GM19351 (cell line): ENCODE results near the gene KLHL29.

Source experiments
- ATAC-seq: cut with Tn5 transposase; IDR thresholded peaks from one replicate; pipeline ENCODE4 v1.9.1; 2021; ENCODE audit warnings: mild to moderate bottlenecking, moderate library complexity; ENCODE audit not compliant: unreplicated experiment

Gene KLHL29

GRCh38 chr2:23586741-23587306 is 201.8 kb downstream of the KLHL29 start:
- ATAC-seq: no peak

GRCh38 chr2:23587341-23587880 is 202.4 kb downstream of the KLHL29 start:
- no peak for ATAC-seq

- ATAC-seq: no peak
Observed at GRCh38 chr2:23588106-23588505, 203.1 kb downstream of the KLHL29 start.

- no peak for ATAC-seq
Observed at GRCh38 chr2:23588508-23589201, 203.7 kb downstream of the KLHL29 start.

GRCh38 chr2:23589220-23589647 is 204.3 kb downstream of the KLHL29 start:
- ATAC-seq: no peak

GRCh38 chr2:23589739-23590138 is 204.8 kb downstream of the KLHL29 start:
- no peak for ATAC-seq

- no peak for ATAC-seq
Observed at GRCh38 chr2:23590241-23590869, 205.4 kb downstream of the KLHL29 start.

- no peak for ATAC-seq
Observed at GRCh38 chr2:23591111-23591510, 206.1 kb downstream of the KLHL29 start.

GRCh38 chr2:23592061-23592685 is 207.2 kb downstream of the KLHL29 start:
- no peak for ATAC-seq

- ATAC-seq: no peak
Observed at GRCh38 chr2:23592898-23593751, 208.1 kb downstream of the KLHL29 start.

- ATAC-seq: no peak
Observed at GRCh38 chr2:23593752-23594459, 208.9 kb downstream of the KLHL29 start.

GRCh38 chr2:23594460-23594825 is 209.5 kb downstream of the KLHL29 start:
- no peak for ATAC-seq

GRCh38 chr2:23595021-23595420 is 210.0 kb downstream of the KLHL29 start:
- ATAC-seq: no peak

- ATAC-seq: no peak
Observed at GRCh38 chr2:23595601-23596251, 210.7 kb downstream of the KLHL29 start.

GRCh38 chr2:23596316-23596885 is 211.4 kb downstream of the KLHL29 start:
- ATAC-seq: no peak

- no peak for ATAC-seq
Observed at GRCh38 chr2:23597687-23598086, 212.7 kb downstream of the KLHL29 start.

- no peak for ATAC-seq
Observed at GRCh38 chr2:23599006-23599405, 214.0 kb downstream of the KLHL29 start.

- ATAC-seq: no peak
Observed at GRCh38 chr2:23599667-23600066, 214.7 kb downstream of the KLHL29 start.

- no peak for ATAC-seq
Observed at GRCh38 chr2:23600346-23600745, 215.4 kb downstream of the KLHL29 start.
